C4-2B (cell line): ENCODE measurements around the gene SKIC3.

Experiments
- H3K27ac ChIP-seq: fragments of 450-650 bp; 2 replicates; pipeline ENCODE4 v1.5.1; 2017
- CTCF ChIP-seq: fragments of 450-650 bp; conservative IDR thresholded peaks from 2 replicates; pipeline ENCODE4 v1.5.1; 2017; ENCODE audit warnings: mild to moderate bottlenecking
- ZFX ChIP-seq: fragments of 450-650 bp; IDR thresholded peaks from 2 replicates; pipeline ENCODE4 v1.6.1; 2017

The SKIC3 gene

DNA sequence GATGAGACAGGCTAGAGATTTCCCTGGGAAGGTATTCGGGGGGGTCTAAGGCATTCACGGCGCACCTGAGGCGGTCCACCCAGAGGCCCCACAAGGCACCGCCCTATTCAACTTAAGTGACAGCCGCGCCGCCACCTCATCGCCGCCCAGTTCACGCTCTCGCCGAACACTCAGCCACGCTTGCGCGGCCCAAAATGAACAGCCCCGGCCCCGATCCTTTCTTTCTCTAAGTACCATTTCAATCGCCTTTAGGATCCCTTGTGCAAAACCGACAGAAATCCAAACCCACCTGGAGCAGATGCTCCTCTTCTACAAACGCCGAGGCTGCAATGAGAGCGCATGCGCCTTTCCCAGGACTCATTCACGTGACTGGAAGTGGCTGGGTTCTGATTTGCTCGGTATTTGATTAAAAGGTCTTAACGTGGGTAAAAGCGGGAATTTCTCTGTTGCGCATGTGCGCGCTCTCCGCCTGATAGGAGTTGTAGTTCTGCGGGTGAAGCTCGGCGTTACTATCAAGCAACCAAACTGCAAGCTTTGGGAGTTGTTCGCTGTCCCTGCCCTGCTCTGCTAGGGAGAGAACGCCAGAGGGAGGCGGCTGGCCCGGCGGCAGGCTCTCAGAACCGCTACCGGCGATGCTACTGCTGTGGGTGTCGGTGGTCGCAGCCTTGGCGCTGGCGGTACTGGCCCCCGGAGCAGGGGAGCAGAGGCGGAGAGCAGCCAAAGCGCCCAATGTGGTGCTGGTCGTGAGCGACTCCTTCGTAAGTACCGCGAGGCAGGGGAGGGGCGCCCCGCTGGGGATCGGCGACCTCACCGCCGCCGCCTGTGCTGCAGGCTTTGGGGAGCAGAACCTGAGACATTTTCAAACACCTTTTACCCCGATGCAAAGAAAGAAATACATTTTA is at the start of gene SKIC3, which contains the start of gene ARSK:
Gene SKIC3, minus strand, starts transcription at position 331 of the 902 bp plus-strand sequence. CDS start 7,827 bp downstream, outside the sequence.
Gene ARSK, plus strand, starts transcription at position 455 of the 902 bp plus-strand sequence. Its CDS starts 178 bp downstream, at position 633.
- peak within 1 kb of the TSS; percentile 81 for H3K27ac ChIP-seq
- TF ChIP-seq ZFX (peak; percentile 52), CTCF (peak; percentile 55)

DNA sequence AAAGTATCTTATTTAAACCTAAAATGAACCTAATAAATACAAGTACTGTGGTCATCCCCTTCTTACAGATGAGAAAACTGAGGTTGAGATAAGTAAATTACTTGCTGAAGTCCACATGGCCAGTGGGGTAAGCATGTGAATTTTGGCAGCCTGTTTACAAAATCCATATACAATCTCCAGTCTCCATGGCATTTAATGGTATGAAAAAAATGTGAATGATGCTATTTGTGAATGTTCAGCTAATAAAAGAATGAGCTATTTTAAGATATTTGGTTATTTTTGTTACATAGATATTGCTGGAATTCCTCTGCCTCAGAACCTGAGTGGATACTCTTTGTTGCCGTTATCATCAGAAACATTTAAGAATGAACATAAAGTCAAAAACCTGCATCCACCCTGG is 45.8 kb upstream of the SKIC3 start:
- H3K27ac ChIP-seq: no peak overlapping the region
- TF ChIP-seq CTCF: no peak

DNA sequence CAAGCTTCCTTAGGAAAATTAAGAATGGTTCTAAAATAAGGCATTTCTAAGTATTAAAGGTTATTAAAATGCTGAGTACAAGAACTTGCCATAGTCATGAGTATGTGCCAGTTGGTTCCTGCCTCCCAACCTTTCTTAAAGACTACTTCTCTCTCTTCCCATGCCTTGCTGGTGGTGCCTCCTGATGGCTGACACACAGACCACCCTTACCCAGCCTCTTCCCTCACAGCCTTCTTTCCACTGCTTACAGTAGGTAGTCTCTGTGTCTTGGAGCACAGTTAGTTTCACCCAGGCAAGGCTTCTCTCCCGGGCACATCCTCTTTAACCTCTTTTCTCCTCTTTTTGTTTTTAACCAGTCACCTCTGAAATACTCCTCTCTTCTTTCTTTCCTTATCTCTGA is 44.5 kb upstream of the SKIC3 start:
- no peak overlapping the region for H3K27ac ChIP-seq
- TF ChIP-seq ZFX: no peak
- no peak for TF ChIP-seq CTCF

- no peak for TF ChIP-seq ZFX
- TF ChIP-seq CTCF: no peak
- no peak overlapping the region for H3K27ac ChIP-seq
Measured at GRCh38 chr5:95595289-95595931, 40.6 kb upstream of the SKIC3 start.

DNA sequence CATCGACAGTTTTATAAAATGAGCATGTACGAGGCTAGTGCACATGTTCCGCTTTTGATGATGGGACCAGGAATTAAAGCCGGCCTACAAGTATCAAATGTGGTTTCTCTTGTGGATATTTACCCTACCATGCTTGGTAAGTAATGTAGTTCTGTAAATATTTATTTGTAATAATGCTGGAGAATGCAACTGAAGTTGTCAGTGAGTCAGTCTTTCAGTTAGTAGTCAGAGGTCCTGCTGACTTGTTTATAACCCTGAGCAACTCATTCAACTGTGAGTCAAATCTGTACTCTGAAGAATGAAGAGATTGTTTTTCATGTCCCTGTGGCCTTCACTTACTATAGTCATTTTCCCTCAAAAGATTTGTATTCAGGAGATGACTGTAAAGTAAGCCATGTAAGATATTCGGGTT is 36.7 kb upstream of the SKIC3 start:
- H3K27ac ChIP-seq: no peak overlapping the region
- TF ChIP-seq ZFX (no peak), CTCF (no peak)

DNA sequence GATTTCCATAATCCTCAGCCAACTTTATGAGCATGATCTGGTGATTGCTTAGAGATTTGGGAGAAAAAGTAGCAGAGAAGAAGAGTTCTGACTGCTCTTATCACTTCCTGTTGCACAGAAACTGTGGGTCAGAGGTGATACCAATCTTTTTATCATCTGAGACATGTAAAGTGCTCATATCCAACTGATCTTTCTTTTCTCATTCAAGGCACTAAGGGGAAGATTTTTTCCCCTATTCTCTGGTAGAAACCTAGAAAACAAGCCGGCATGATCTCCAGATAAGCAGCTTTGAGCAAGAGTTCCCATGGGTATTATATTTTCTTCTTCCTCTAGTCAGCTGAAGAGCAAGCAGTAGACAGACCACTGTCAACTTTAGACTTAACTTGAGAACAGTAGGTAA is 36.1 kb upstream of the SKIC3 start:
- no peak overlapping the region for H3K27ac ChIP-seq
- TF ChIP-seq ZFX (no peak), CTCF (no peak)

- TF ChIP-seq ZFX (no peak), CTCF (no peak)
- H3K27ac ChIP-seq: no peak overlapping the region
Measured at GRCh38 chr5:95583992-95584391, 29.2 kb upstream of the SKIC3 start.
